Omental fat pad (tissue), 4 donors: Measurements from ENCODE around the gene TMTC3. TPM values are rescaled to one million over a fixed set of nuclear protein-coding genes. Genes with fewer than 3 reads are reported as not detected.

Source experiments
- ATAC-seq: fragments of 150-250 bp; one replicate; pipeline ENCODE4 v1.9.1; 2016; ENCODE audit warnings: mild to moderate bottlenecking, moderate library complexity; ENCODE audit not compliant: low FRiP score
- DNase-seq: peaks from one replicate; pipeline ENCODE4 v3.0.0-alpha.2; 2019; ENCODE audit warnings: low spot score
- CTCF ChIP-seq, 3 donors: fragments of 450-650 bp; IDR thresholded peaks; one replicate each; pipeline ENCODE4 v1.5.1; 2016 to 2017; ENCODE audit warnings: antibody characterized with exemption in 3 of 3, mild to moderate bottlenecking in 3 of 3, moderate library complexity in 2 of 3
- total RNA-seq, 4 donors: library from RNA; depleted of rRNA; stranded (reverse); fragments of >200 nt; gene quantifications; one replicate each; pipeline ENCODE4 v1.1.0, GENCODE V29; 2016

The TMTC3 gene
- 10 to 100 TPM; 10.2 to 22.0 (median 19.1) TPM for total RNA-seq

- TF ChIP-seq CTCF (IDR thresholded peaks at IDR 0.05), result no peak
- DNase-seq, result peak; percentile 76
- ATAC-seq, result peak; percentile 100
Measured at GRCh38 chr12:88141774-88142609, at the start of gene TMTC3, which contains the start of gene CEP290. Gene TMTC3, plus strand, starts transcription at chr12:88142307. Its CDS starts 6,009 bp downstream, at chr12:88148316. Gene CEP290, minus strand, starts transcription at chr12:88142088. Its CDS starts 781 bp downstream, at chr12:88141307.

- ATAC-seq (no peak), DNase-seq (no peak)
- TF ChIP-seq CTCF (IDR thresholded peaks at IDR 0.05), result no peak
Measured at GRCh38 chr12:88092771-88093170, 49.3 kb upstream of the TMTC3 start.

GRCh38 chr12:88093573-88093972 is 48.5 kb upstream of the TMTC3 start:
- no peak for DNase-seq
- TF ChIP-seq CTCF (IDR thresholded peaks at IDR 0.05), result no peak
- ATAC-seq, result no peak

- ATAC-seq, result no peak
- no peak for TF ChIP-seq CTCF (IDR thresholded peaks at IDR 0.05)
- DNase-seq, result no peak
Measured at GRCh38 chr12:88108021-88108420, 34.1 kb upstream of the TMTC3 start.

- no peak for TF ChIP-seq CTCF (IDR thresholded peaks at IDR 0.05)
- no peak for DNase-seq
- ATAC-seq, result no peak
Measured at GRCh38 chr12:88111074-88111652, 30.9 kb upstream of the TMTC3 start.

GRCh38 chr12:88113871-88114270 is 28.2 kb upstream of the TMTC3 start:
- TF ChIP-seq CTCF (IDR thresholded peaks at IDR 0.05), result no peak
- ATAC-seq (no peak), DNase-seq (no peak)
